Central memory CD8-positive, alpha-beta T cell (primary cell): ENCODE results near the gene HSPA6.
"Not testable (repeated sequence)": the region's sequence is repeated elsewhere in the genome, so short reads cannot be mapped to it uniquely, and the experiment has no call there.

Experiments used
- ATAC-seq: fragments of 150-1000 bp; cut with Tn5 transposase; replicated peaks from 2 replicates; pipeline ENCODE4 v1.10.0; 2022; ENCODE audit warnings: mild to moderate bottlenecking, moderate FRiP score, moderate number of reproducible peaks; ENCODE audit not compliant: poor library complexity, severe bottlenecking; ENCODE audit errors: extremely low read depth
- DNase-seq, 2 donors: peaks; one replicate each; pipeline ENCODE4 v3.0.0; 2021; ENCODE audit warnings: low spot score in 2 of 2
- H3K27ac Mint-ChIP-seq: one replicate; pipeline ENCODE4 v1.8.0; 2022; ENCODE audit warnings: low read depth, mild to moderate bottlenecking, moderate library complexity, mixed read lengths
- H3K27me3 Mint-ChIP-seq: one replicate; pipeline ENCODE4 v1.8.0; 2022; ENCODE audit warnings: mixed read lengths
- H3K36me3 Mint-ChIP-seq: one replicate; pipeline ENCODE4 v1.8.0; 2022; ENCODE audit warnings: mild to moderate bottlenecking, moderate library complexity, mixed read lengths; ENCODE audit not compliant: insufficient read depth
- H3K4me1 Mint-ChIP-seq: one replicate; pipeline ENCODE4 v1.8.0; 2022; ENCODE audit warnings: mixed read lengths
- H3K4me3 Mint-ChIP-seq: one replicate; pipeline ENCODE4 v1.8.0; 2022; ENCODE audit warnings: mild to moderate bottlenecking, moderate library complexity, mixed read lengths
- H3K9me3 Mint-ChIP-seq: one replicate; pipeline ENCODE4 v1.8.0; 2022; ENCODE audit warnings: mixed read lengths

The HSPA6 gene

GRCh38 chr1:161530671-161531641 lies 6.6 kb downstream of the HSPA6 start:
- H3K9me3 Mint-ChIP-seq, result not testable (repeated sequence)
- Mint-ChIP-seq H3K27ac (peak overlapping the region; percentile 100), H3K36me3 (peaks cover 19% of the 10 kb centered on the region), H3K4me1 (peaks cover 22% of the 10 kb centered on the region), H3K27me3 (peaks cover 12% of the 10 kb centered on the region), H3K4me3 (peak overlapping the region; percentile 93)
- peak; percentile 87 to 95 for DNase-seq
- peak; percentile 84 for ATAC-seq

- no peak for DNase-seq
- Mint-ChIP-seq H3K4me3 (no peak overlapping the region), H3K9me3 (no peaks in the 10 kb centered on the region), H3K4me1 (peaks cover 22% of the 10 kb centered on the region), H3K27ac (no peak overlapping the region), H3K36me3 (peaks cover 19% of the 10 kb centered on the region), H3K27me3 (peaks cover 12% of the 10 kb centered on the region)
- no peak for ATAC-seq
These were observed 7.8 kb downstream of the HSPA6 start for GRCh38 chr1:161531986-161532643.

- not testable (repeated sequence) for H3K9me3 Mint-ChIP-seq, DNase-seq, ATAC-seq, H3K4me3 Mint-ChIP-seq, H3K27ac Mint-ChIP-seq
- Mint-ChIP-seq H3K27me3 (peaks cover 12% of the 10 kb centered on the region), H3K36me3 (peaks cover 19% of the 10 kb centered on the region), H3K4me1 (peaks cover 22% of the 10 kb centered on the region)
These were observed 8.6 kb downstream of the HSPA6 start for GRCh38 chr1:161532644-161533567.

- DNase-seq, H3K27ac Mint-ChIP-seq, ATAC-seq: not testable (repeated sequence)
These were observed 12.8 kb downstream of the HSPA6 start for GRCh38 chr1:161537068-161537669.

GRCh38 chr1:161538925-161539479 lies 14.7 kb downstream of the HSPA6 start:
- H3K36me3 Mint-ChIP-seq, result peaks cover 20% of the 10 kb centered on the region
- not testable (repeated sequence) for DNase-seq, H3K27me3 Mint-ChIP-seq, H3K9me3 Mint-ChIP-seq, ATAC-seq
- H3K4me1 Mint-ChIP-seq, result peaks cover 43% of the 10 kb centered on the region
- H3K4me3 Mint-ChIP-seq, result peak overlapping the region; percentile 91
- peak overlapping the region; percentile 99 for H3K27ac Mint-ChIP-seq

More at GRCh38 chr1:161537068-161537669, 12.8 kb downstream of the HSPA6 start:
- H3K36me3 Mint-ChIP-seq, result peaks cover 19% of the 10 kb centered on the region
- H3K4me1 Mint-ChIP-seq, result peaks cover 28% of the 10 kb centered on the region
- not testable (repeated sequence) for H3K4me3 Mint-ChIP-seq, H3K27me3 Mint-ChIP-seq, H3K9me3 Mint-ChIP-seq

GRCh38 chr1:161539731-161540569 lies 15.6 kb downstream of the HSPA6 start:
- H3K27ac Mint-ChIP-seq, result peak overlapping the region; percentile 99
- DNase-seq (peak; percentile 91 to 93), ATAC-seq (peak; percentile 56)
- not testable (repeated sequence) for H3K27me3 Mint-ChIP-seq, H3K9me3 Mint-ChIP-seq
- H3K4me1 Mint-ChIP-seq, result peaks cover 47% of the 10 kb centered on the region
- H3K36me3 Mint-ChIP-seq, result peaks cover 20% of the 10 kb centered on the region
- H3K4me3 Mint-ChIP-seq, result peak overlapping the region; percentile 91

GRCh38 chr1:161540570-161540960 lies 16.2 kb downstream of the HSPA6 start:
- ATAC-seq, result not testable (repeated sequence)
- peak overlapping the region; percentile 91 for H3K4me3 Mint-ChIP-seq

GRCh38 chr1:161542091-161542559 lies 17.8 kb downstream of the HSPA6 start:
- peak overlapping the region; percentile 99 for H3K27ac Mint-ChIP-seq
- H3K4me3 Mint-ChIP-seq, result peak overlapping the region; percentile 49
- peaks cover 20% of the 10 kb centered on the region for H3K36me3 Mint-ChIP-seq
- not testable (repeated sequence) for H3K9me3 Mint-ChIP-seq, H3K27me3 Mint-ChIP-seq
- peak in 1 of 2 donors; percentile 71 for DNase-seq
- ATAC-seq, result peak; percentile 80
- H3K4me1 Mint-ChIP-seq, result peaks cover 61% of the 10 kb centered on the region

More at GRCh38 chr1:161540570-161540960, 16.2 kb downstream of the HSPA6 start:
- H3K36me3 Mint-ChIP-seq, result peaks cover 20% of the 10 kb centered on the region
- peak overlapping the region; percentile 99 for H3K27ac Mint-ChIP-seq
- DNase-seq, H3K9me3 Mint-ChIP-seq, H3K27me3 Mint-ChIP-seq: not testable (repeated sequence)
- H3K4me1 Mint-ChIP-seq, result peaks cover 52% of the 10 kb centered on the region

- Mint-ChIP-seq H3K27ac (peak overlapping the region; percentile 99), H3K4me3 (peak overlapping the region; percentile 49), H3K4me1 (peaks cover 66% of the 10 kb centered on the region), H3K36me3 (peaks cover 20% of the 10 kb centered on the region)
- DNase-seq, H3K9me3 Mint-ChIP-seq, H3K27me3 Mint-ChIP-seq, ATAC-seq: not testable (repeated sequence)
These were observed 18.8 kb downstream of the HSPA6 start for GRCh38 chr1:161543125-161543524.

GRCh38 chr1:161545005-161545731 lies 20.8 kb downstream of the HSPA6 start:
- not testable (repeated sequence) for H3K9me3 Mint-ChIP-seq, H3K27me3 Mint-ChIP-seq
- DNase-seq (peak in 1 of 2 donors; percentile 29), ATAC-seq (peak; percentile 72)
- Mint-ChIP-seq H3K27ac (peak overlapping the region; percentile 84), H3K4me3 (peak overlapping the region; percentile 27), H3K4me1 (peaks cover 70% of the 10 kb centered on the region), H3K36me3 (peaks cover 17% of the 10 kb centered on the region)
